ENCODE results near the gene TBC1D8.

Gene TBC1D8

GRCh38 chr2:101135412-101136296 is 15.5 kb downstream of the TBC1D8 start:
- DNase-seq, result no peak

GRCh38 chr2:101133492-101134100 is 17.6 kb downstream of the TBC1D8 start:
- no peak for DNase-seq

GRCh38 chr2:101132202-101132601 is 19.0 kb downstream of the TBC1D8 start:
- no peak for DNase-seq

GRCh38 chr2:101130081-101130480 is 21.1 kb downstream of the TBC1D8 start:
- DNase-seq, result no peak

GRCh38 chr2:101127319-101128056 is 23.7 kb downstream of the TBC1D8 start:
- no peak for DNase-seq

GRCh38 chr2:101125808-101126207 is 25.4 kb downstream of the TBC1D8 start:
- no peak for DNase-seq

GRCh38 chr2:101125374-101125773 is 25.8 kb downstream of the TBC1D8 start:
- no peak for DNase-seq

- peak in 1 of 14 donors; percentile 12 for DNase-seq
Measured at GRCh38 chr2:101124643-101125366, 26.4 kb downstream of the TBC1D8 start.

- DNase-seq, result no peak
Measured at GRCh38 chr2:101123795-101124471, 27.2 kb downstream of the TBC1D8 start.

- DNase-seq, result no peak
Measured at GRCh38 chr2:101121174-101121573, 30.0 kb downstream of the TBC1D8 start.

- DNase-seq, result peak in 2 of 14 donors; percentile 21 to 55
Measured at GRCh38 chr2:101120124-101120996, 30.8 kb downstream of the TBC1D8 start.

GRCh38 chr2:101119431-101119830 is 31.8 kb downstream of the TBC1D8 start:
- peak in 9 of 14 donors; percentile 7 to 67 (median 24) for DNase-seq

- no peak for DNase-seq
Measured at GRCh38 chr2:101116841-101117552, 34.2 kb downstream of the TBC1D8 start.

- DNase-seq, result no peak
Measured at GRCh38 chr2:101116348-101116747, 34.8 kb downstream of the TBC1D8 start.

GRCh38 chr2:101115664-101116063 is 35.5 kb downstream of the TBC1D8 start:
- no peak for DNase-seq

GRCh38 chr2:101114815-101115214 is 36.4 kb downstream of the TBC1D8 start:
- peak in 1 of 14 donors; percentile 6 for DNase-seq

GRCh38 chr2:101114268-101114783 is 36.9 kb downstream of the TBC1D8 start:
- no peak for DNase-seq

- DNase-seq, result no peak
Measured at GRCh38 chr2:101113441-101114267, 37.5 kb downstream of the TBC1D8 start.

- DNase-seq, result no peak
Measured at GRCh38 chr2:101112772-101113157, 38.4 kb downstream of the TBC1D8 start.

Data from C1 segment of cervical spinal cord (tissue), 14 donors.